ENCODE measurements around the gene ANKMY1.

GRCh38 chr2:240462073-240462706 is 95.6 kb downstream of the ANKMY1 start:
- no peak for TF ChIP-seq EP300 (IDR thresholded peaks at IDR 0.05)
- TF ChIP-seq, protein P1, sequence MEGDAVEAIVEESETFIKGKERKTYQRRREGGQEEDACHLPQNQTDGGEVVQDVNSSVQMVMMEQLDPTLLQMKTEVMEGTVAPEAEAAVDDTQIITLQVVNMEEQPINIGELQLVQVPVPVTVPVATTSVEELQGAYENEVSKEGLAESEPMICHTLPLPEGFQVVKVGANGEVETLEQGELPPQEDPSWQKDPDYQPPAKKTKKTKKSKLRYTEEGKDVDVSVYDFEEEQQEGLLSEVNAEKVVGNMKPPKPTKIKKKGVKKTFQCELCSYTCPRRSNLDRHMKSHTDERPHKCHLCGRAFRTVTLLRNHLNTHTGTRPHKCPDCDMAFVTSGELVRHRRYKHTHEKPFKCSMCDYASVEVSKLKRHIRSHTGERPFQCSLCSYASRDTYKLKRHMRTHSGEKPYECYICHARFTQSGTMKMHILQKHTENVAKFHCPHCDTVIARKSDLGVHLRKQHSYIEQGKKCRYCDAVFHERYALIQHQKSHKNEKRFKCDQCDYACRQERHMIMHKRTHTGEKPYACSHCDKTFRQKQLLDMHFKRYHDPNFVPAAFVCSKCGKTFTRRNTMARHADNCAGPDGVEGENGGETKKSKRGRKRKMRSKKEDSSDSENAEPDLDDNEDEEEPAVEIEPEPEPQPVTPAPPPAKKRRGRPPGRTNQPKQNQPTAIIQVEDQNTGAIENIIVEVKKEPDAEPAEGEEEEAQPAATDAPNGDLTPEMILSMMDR (IDR thresholded peaks at IDR 0.05) = no peak
- no peak for TF ChIP-seq POLR2A (IDR thresholded peaks at IDR 0.05; ENCODE audit: low read depth)
- no peak for TF ChIP-seq POLR2AphosphoS5 (IDR thresholded peaks at IDR 0.05)
